Activated CD4-positive, alpha-beta T cell treated with anti-CD3 and anti-CD28 coated beads, Interleukin-2, Interleukin-4, amounts not matched to agents 100 ng/mL and 50 ng/mL, durations not matched to agents 16 hours and 8 hours (primary cell): ENCODE measurements around the gene XPNPEP1.

Source experiments
- DNase-seq: peaks from one replicate; pipeline ENCODE4 v3.0.0-alpha.2; 2020; ENCODE audit warnings: low spot score

XPNPEP1 gene

GRCh38 chr10:109863775-109864174 is 59.5 kb downstream of the XPNPEP1 start:
- no peak for DNase-seq

DNA sequence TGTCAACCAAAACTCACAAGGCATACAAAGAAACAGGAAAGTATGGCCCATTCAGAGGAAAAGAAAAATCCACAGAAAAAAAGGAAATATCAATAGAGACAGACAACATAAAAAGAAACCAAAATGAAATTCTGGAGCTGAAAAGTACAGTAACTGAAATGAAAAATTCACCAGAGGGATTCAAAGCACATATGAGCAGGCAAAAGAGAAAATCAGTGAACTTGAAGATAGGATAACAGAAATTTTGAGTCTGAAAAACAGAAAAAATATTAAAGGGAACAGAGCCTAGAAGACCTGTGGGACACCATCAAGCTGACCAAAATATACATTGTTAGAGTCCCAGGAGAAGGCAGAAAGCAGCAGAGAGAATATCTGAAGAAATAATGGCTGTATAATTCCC is 60.6 kb downstream of the XPNPEP1 start:
- no peak for DNase-seq

GRCh38 chr10:109862041-109862440 is 61.3 kb downstream of the XPNPEP1 start:
- DNase-seq: no peak

- no peak for DNase-seq
Measured at GRCh38 chr10:109861081-109861480, 62.2 kb downstream of the XPNPEP1 start.

DNA sequence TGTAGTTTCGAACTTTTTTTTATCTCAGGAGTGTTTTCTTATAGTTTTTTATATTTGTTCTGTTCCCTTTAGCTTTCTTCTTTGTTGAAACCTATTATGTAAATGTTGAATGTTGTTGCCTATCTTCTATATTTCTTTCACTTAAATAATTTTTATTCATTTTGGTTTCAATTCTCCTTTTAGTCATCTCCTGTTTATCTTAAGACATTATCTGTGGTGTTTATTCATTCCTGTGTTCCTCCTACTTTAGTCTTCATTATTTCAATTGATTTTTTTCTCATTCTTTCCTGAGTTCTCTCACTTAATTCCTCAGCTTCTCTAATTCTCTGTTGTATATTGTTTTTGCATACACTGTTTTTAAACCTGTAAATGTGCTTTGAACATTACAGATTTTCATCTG is 64.1 kb downstream of the XPNPEP1 start:
- DNase-seq: no peak

DNA sequence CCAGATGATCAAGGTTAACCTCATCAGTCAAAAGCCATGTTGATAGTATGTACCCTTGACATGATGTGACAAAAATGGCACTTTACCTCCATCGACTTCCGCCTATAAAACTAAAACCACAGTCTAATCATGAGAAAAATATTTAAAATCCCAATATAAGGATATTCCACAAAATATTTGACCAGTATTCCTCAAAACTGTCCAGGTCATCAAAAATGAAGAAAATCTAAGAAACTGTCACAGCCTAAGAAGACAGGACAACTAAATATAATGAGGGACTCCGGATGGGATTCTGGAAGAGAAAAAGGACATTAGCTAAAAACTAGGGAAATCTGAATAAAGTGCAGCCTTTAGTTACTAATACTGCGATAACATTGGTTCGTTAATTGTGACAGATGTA is 67.6 kb downstream of the XPNPEP1 start:
- no peak for DNase-seq

- DNase-seq: no peak
Measured at GRCh38 chr10:109853921-109854320, 69.4 kb downstream of the XPNPEP1 start.

GRCh38 chr10:109852475-109853037 is 70.8 kb downstream of the XPNPEP1 start:
- peak; percentile 76 for DNase-seq

DNA sequence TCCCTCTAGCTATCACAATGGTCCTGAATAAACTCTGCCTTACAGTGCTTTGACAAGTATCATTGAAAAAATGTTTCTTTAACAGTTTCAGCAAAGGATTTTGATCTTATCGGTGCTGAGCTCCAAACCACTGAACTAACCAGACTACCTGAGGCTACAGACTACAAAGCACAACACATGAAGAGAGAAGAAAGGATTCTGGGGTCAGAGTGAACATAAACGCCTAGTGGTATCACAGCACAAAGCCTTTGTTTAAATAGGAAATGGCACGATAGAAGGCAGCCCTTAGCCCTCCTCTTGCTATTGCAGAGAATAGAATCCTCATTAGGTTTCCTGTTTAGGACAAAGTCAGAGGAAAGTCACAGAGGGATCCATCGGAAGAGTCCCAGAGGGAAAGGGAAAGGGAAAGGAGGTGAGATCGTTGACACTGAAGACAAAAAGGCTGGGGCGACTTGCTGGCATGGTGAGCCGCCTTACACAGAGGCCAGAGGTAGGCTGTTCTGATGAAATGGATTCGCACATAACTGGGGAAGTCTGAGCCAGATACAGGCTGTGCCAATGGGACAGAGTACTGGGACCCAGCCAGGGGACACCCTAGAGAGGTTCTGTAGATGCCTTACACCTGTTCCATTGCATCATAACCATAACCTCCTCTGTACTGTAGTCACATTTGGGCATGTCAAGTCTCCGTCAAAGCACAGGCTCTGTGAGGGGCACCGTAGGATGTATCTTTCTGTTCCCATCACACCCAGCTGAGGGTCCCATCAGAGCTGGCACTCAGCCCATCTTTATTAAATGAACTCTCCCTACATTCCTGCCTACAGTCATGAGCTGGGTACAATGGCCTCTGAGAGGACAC is 71.5 kb downstream of the XPNPEP1 start:
- no peak for DNase-seq

GRCh38 chr10:109846832-109847231 is 76.5 kb downstream of the XPNPEP1 start:
- DNase-seq: no peak

GRCh38 chr10:109845308-109845707 is 78.0 kb downstream of the XPNPEP1 start:
- DNase-seq: no peak

DNA sequence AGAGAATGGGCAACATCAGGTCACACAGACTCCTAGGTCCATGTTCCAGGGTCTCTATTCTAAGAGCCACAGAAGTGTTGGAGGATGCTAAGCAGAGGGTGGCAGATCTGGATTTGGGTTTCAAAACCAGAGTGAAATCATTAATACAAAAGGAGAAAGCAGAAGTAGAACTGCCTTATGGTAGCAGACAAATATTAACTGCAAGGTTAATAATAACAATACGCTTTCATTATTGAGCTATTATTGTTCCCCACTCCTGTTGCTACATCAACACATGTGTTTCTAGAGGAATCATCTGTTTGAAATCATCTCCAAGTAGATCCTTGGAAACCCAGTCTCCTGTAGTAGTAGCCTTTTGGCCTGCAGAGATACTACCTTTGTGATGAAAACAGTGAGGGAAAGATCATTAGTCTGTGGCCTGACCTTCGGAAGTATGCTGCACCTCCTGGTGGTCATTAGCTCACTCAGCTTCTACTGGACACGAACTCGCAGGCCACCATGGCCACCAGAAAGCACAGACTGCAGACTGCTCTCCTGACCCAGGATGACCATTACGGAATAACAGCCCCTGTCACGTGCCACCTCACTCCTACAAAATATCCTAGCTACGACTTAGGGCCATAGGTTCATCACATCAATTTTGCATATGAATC is 84.6 kb downstream of the XPNPEP1 start:
- DNase-seq: no peak

DNA sequence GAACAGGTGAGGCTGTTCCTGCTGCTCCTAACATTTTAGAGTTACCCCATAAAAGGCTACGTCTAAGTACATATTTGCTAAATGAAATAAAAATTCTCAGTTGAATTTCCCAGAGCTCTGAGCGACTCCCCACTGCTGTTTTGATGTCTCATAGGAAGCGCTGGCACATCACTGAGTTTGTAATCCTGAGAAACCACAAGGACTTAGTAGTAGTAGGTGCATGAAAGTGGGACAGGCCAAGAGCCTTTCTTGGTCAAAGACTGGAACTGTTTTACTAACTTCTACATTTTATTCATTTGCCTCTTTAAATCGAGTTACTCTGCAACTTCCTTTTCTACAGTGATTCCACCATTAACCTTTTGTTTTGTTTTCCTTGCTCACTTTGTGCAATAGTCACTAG is 85.9 kb downstream of the XPNPEP1 start:
- no peak for DNase-seq

DNA sequence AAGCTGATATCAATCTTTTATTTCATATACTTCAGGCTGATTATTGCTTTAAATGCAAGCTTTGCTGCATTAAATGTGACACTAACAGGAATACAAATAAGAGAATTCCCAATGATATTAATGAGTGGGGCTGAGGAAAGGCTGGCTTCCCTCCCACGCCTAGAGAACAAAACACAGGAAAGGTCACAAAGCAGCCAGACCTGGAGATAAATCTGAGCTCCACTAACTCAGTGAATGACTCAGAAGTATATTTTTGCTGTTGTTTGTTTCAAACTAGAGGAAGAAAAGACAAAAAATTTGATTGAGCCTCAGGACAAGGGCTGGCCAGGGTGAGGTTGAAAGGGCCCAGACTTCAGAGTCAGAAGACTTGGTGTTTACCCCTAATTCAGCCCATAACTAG is 88.1 kb downstream of the XPNPEP1 start:
- DNase-seq: no peak

DNA sequence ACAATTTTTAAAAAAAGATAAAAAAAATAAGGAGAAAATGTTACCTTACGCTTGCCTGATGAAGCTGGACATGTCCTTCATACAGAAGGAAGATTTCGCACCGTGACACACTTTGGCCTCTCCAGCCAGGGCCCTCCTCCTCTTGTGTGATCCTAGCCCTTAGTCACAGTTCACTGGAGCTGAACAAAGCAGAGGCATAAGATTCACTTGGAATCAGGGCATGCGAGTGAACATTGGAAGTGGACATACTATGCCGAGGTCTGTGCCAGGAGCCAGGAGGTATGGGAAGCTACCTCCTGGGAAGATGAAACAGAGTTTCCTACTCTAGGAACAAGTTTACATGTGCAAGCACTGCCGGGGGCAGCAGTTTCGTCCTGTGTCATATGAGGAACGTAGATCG is 91.5 kb downstream of the XPNPEP1 start:
- no peak for DNase-seq

DNA sequence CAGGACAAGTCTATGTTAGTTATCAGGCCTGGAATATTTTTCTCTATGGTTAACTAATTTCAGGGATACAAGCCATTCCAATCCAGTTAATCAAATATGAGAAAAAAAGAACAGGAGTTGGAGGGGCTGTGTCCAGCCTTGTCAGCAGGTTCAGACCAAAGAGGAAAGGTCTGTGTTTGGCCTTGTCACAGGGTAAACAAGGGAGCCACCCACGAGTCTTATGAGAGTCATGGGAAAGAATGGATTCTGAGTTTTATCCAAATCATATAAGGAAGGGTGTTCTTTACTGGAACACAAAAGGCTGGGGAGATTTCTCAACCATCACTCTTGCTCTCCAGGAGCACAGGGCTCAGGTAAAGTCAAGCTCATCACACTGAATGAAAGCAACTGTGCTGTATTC is 99.1 kb downstream of the XPNPEP1 start:
- no peak for DNase-seq

GRCh38 chr10:109823196-109823595 is 100.1 kb downstream of the XPNPEP1 start:
- DNase-seq: no peak

- no peak for DNase-seq
Measured at GRCh38 chr10:109821672-109822071, 101.6 kb downstream of the XPNPEP1 start.

GRCh38 chr10:109820620-109821405 is 102.5 kb downstream of the XPNPEP1 start:
- DNase-seq: no peak

DNA sequence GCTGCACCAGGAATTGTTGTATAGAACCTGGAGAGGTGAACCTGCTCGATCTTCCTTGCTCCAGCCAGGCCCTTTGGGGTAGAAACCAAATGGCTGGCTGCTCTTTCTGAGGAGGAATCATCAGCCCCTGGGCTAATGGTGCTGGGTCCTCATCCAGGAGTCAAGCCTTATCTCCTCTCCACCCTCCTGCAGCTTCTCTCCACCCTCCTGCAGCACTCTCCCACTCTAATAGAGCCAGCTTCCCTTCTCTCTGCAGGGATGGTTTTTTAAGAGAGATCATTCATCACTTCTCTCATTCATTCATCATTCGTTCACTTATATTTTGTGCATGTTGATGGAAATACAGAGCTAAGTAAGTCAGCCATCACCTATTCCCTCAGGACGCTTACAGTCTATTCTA is 103.5 kb downstream of the XPNPEP1 start:
- no peak for DNase-seq
